CMK (cell line): ENCODE results near the gene UNC13B.
"Not testable (repeated sequence)": the region's sequence is repeated elsewhere in the genome, so short reads cannot be mapped to it uniquely, and the experiment has no call there.

ENCODE experiments used
- DNase-seq: peaks from one replicate; pipeline ENCODE4 v3.0.0-alpha.2; 2010; ENCODE audit warnings: low read depth

The UNC13B gene

GRCh38 chr9:35226651-35227050 is 64.8 kb downstream of the UNC13B start:
- DNase-seq: no peak

GRCh38 chr9:35227284-35227683 is 65.5 kb downstream of the UNC13B start:
- no peak for DNase-seq

GRCh38 chr9:35229066-35229778 is 67.4 kb downstream of the UNC13B start:
- no peak for DNase-seq

- DNase-seq: no peak
Measured at GRCh38 chr9:35229779-35230143, 68.0 kb downstream of the UNC13B start.

GRCh38 chr9:35232867-35233544 is 71.2 kb downstream of the UNC13B start:
- no peak for DNase-seq

GRCh38 chr9:35236692-35237091 is 74.9 kb downstream of the UNC13B start:
- no peak for DNase-seq

- no peak for DNase-seq
Measured at GRCh38 chr9:35237311-35237710, 75.5 kb downstream of the UNC13B start.

GRCh38 chr9:35245945-35246344 is 84.1 kb downstream of the UNC13B start:
- DNase-seq: not testable (repeated sequence)

GRCh38 chr9:35253075-35253474 is 91.3 kb downstream of the UNC13B start:
- no peak for DNase-seq

GRCh38 chr9:35254237-35254636 is 92.4 kb downstream of the UNC13B start:
- DNase-seq: no peak

- DNase-seq: no peak
Measured at GRCh38 chr9:35254984-35255857, 93.4 kb downstream of the UNC13B start.

GRCh38 chr9:35257986-35258659 is 96.3 kb downstream of the UNC13B start:
- no peak for DNase-seq

GRCh38 chr9:35258660-35259474 is 97.1 kb downstream of the UNC13B start:
- DNase-seq: no peak

- no peak for DNase-seq
Measured at GRCh38 chr9:35260186-35260585, 98.4 kb downstream of the UNC13B start.

- no peak for DNase-seq
Measured at GRCh38 chr9:35262064-35262463, 100.3 kb downstream of the UNC13B start.

GRCh38 chr9:35267710-35268109 is 105.9 kb downstream of the UNC13B start:
- no peak for DNase-seq

GRCh38 chr9:35269919-35270318 is 108.1 kb downstream of the UNC13B start:
- DNase-seq: no peak

GRCh38 chr9:35271637-35272036 is 109.8 kb downstream of the UNC13B start:
- no peak for DNase-seq

GRCh38 chr9:35272989-35273388 is 111.2 kb downstream of the UNC13B start:
- no peak for DNase-seq

- no peak for DNase-seq
Measured at GRCh38 chr9:35273591-35273990, 111.8 kb downstream of the UNC13B start.

- no peak for DNase-seq
Measured at GRCh38 chr9:35274993-35275392, 113.2 kb downstream of the UNC13B start.

GRCh38 chr9:35277171-35277520 is 115.3 kb downstream of the UNC13B start:
- DNase-seq: no peak
